Left ventricle myocardium inferior (tissue), 1 donor: ENCODE data around the gene CTBP2. TPM values are rescaled to one million over a fixed set of nuclear protein-coding genes. Genes with fewer than 3 reads are reported as not detected.

Experiments used
- DNase-seq: peaks from one replicate; pipeline ENCODE4 v3.0.0-alpha.2; 2020
- H3K27ac ChIP-seq: fragments of 200-600 bp; replicated peaks from 2 replicates; pipeline ENCODE4 v1.8.0; 2021
- H3K27me3 ChIP-seq: fragments of 200-600 bp; 2 replicates; pipeline ENCODE4 v1.8.0; 2021; ENCODE audit warnings: low read depth
- H3K36me3 ChIP-seq: fragments of 200-600 bp; 2 replicates; pipeline ENCODE4 v1.8.0; 2021
- H3K4me1 ChIP-seq: fragments of 200-600 bp; 2 replicates; pipeline ENCODE4 v1.8.0; 2021
- H3K4me3 ChIP-seq: fragments of 200-600 bp; 2 replicates; pipeline ENCODE4 v1.8.0; 2021; ENCODE audit warnings: mild to moderate bottlenecking, moderate library complexity
- H3K9me3 ChIP-seq: fragments of 200-600 bp; replicated peaks from 2 replicates; pipeline ENCODE4 v1.8.0; 2021
- CTCF ChIP-seq: fragments of 200-600 bp; IDR thresholded peaks from 2 replicates; pipeline ENCODE4 v1.8.0; 2021; ENCODE audit warnings: antibody characterized with exemption, mild to moderate bottlenecking, borderline replicate concordance
- intact Hi-C: fragments of 100-400 bp; cut with micrococcal nuclease; formaldehyde crosslinking; loops from one replicate; pipeline ENCODE4 v1.11.0; 2022
- total RNA-seq: library from RNA; stranded (reverse); fragmentation: NEBNext Ultra II Directional; extraction: Animal tissue kit (Norgen Biotek cat#: 25700); gene quantifications from one replicate; pipeline ENCODE4 v1.2.1, GENCODE V29; 2021
- donor health status: DM: no; HTN: yes; CAD: no; lungs with severe emphysema.

CTBP2 gene
- total RNA-seq, 1 donor from 2014 or later, result 29.1 TPM

GRCh38 chr10:125057158-125058001 lies 103.0 kb downstream of the CTBP2 start:
- peak overlapping the region; percentile 40 for H3K4me3 ChIP-seq
- H3K36me3 ChIP-seq, result no peaks in the 10 kb centered on the region
- no peaks in the 10 kb centered on the region for H3K9me3 ChIP-seq
- H3K27me3 ChIP-seq, result no peaks in the 10 kb centered on the region
- intact Hi-C loops, result no loop called here
- no peak for TF ChIP-seq CTCF
- peak; percentile 61 for DNase-seq
- peak overlapping the region; percentile 91 for H3K27ac ChIP-seq
- H3K4me1 ChIP-seq, result peaks cover 97% of the 10 kb centered on the region

- Histone ChIP-seq H3K4me3 (peak overlapping the region; percentile 40), H3K27ac (peak overlapping the region; percentile 91), H3K36me3 (no peaks in the 10 kb centered on the region), H3K27me3 (no peaks in the 10 kb centered on the region), H3K4me1 (peaks cover 96% of the 10 kb centered on the region), H3K9me3 (no peaks in the 10 kb centered on the region)
- TF ChIP-seq CTCF, result no peak
- DNase-seq, result no peak
- intact Hi-C loops, result no loop called here
Measured at GRCh38 chr10:125056161-125057132, 103.9 kb downstream of the CTBP2 start.

- no peak overlapping the region for H3K4me3 ChIP-seq
- peak overlapping the region; percentile 91 for H3K27ac ChIP-seq
- no peaks in the 10 kb centered on the region for H3K36me3 ChIP-seq
- no peaks in the 10 kb centered on the region for H3K9me3 ChIP-seq
- H3K4me1 ChIP-seq, result peaks cover 96% of the 10 kb centered on the region
- no peaks in the 10 kb centered on the region for H3K27me3 ChIP-seq
- DNase-seq, result no peak
- intact Hi-C loops, result no loop called here
- TF ChIP-seq CTCF, result no peak
Measured at GRCh38 chr10:125055446-125055845, 104.9 kb downstream of the CTBP2 start.

GRCh38 chr10:125054669-125055268 lies 105.6 kb downstream of the CTBP2 start:
- peaks cover 96% of the 10 kb centered on the region for H3K4me1 ChIP-seq
- intact Hi-C loops, result no loop called here

More at GRCh38 chr10:125054669-125055268, 105.6 kb downstream of the CTBP2 start:
- TF ChIP-seq CTCF, result no peak
- no peaks in the 10 kb centered on the region for H3K36me3 ChIP-seq
- H3K27me3 ChIP-seq, result no peaks in the 10 kb centered on the region
- no peak for DNase-seq
- H3K27ac ChIP-seq, result no peak overlapping the region
- H3K4me3 ChIP-seq, result no peak overlapping the region
- no peaks in the 10 kb centered on the region for H3K9me3 ChIP-seq
